AG04450 (cell line): ENCODE data around the gene CHPF. TPM values are rescaled to one million over a fixed set of nuclear protein-coding genes. Genes with fewer than 3 reads are reported as not detected.

Source experiments
- CTCF ChIA-PET: fragments of 300-600, 350-600 bp; formaldehyde crosslinking; extraction: SDS; loops from one replicate; lab custom pipeline; 2022; ENCODE audit warnings: antibody characterized with exemption, inconsistent platforms; lab: Charles Lee
- POLR2A ChIA-PET: fragments of 350-600 bp; formaldehyde crosslinking; extraction: SDS; loops from one replicate; lab custom pipeline; 2021; ENCODE audit warnings: antibody characterized with exemption, inconsistent platforms; lab: Yijun Ruan, JAX
- DNase-seq: peaks from one replicate; pipeline ENCODE4 v3.0.0-alpha.2; 2011; ENCODE audit warnings: low read depth, low spot score
- H3K27ac ChIP-seq: one replicate; pipeline ENCODE4 v1.5.1; 2012; ENCODE audit warnings: low read depth, low read length, control low read depth
- H3K27me3 ChIP-seq: one replicate; pipeline ENCODE4 v1.6.0; 2012; ENCODE audit warnings: low read length; ENCODE audit not compliant: control insufficient read depth, insufficient read depth
- H3K4me3 ChIP-seq: 2 replicates; pipeline ENCODE4 v1.5.1; 2011; ENCODE audit warnings: mild to moderate bottlenecking, low read depth, low read length, control low read depth
- H3K9me3 ChIP-seq: 2 replicates; pipeline ENCODE4 v1.5.1; 2012; ENCODE audit warnings: low read length; ENCODE audit not compliant: control insufficient read depth, insufficient read depth
- polyA plus RNA-seq: library from polyadenylated mRNA; depleted of rRNA; stranded (reverse); fragments of >200 nt; gene quantifications from 2 replicates; pipeline ENCODE4 v1.2.3, GENCODE V29; 2011
- TF ChIP-seq, protein P1 (sequence below): IDR thresholded peaks from 2 replicates; pipeline ENCODE4 v1.5.1; 2011; ENCODE audit warnings: low read depth, low read length, control low read depth, inconsistent platforms

The CHPF gene
- polyA plus RNA-seq, 1 experiment: 24.4 TPM

DNA sequence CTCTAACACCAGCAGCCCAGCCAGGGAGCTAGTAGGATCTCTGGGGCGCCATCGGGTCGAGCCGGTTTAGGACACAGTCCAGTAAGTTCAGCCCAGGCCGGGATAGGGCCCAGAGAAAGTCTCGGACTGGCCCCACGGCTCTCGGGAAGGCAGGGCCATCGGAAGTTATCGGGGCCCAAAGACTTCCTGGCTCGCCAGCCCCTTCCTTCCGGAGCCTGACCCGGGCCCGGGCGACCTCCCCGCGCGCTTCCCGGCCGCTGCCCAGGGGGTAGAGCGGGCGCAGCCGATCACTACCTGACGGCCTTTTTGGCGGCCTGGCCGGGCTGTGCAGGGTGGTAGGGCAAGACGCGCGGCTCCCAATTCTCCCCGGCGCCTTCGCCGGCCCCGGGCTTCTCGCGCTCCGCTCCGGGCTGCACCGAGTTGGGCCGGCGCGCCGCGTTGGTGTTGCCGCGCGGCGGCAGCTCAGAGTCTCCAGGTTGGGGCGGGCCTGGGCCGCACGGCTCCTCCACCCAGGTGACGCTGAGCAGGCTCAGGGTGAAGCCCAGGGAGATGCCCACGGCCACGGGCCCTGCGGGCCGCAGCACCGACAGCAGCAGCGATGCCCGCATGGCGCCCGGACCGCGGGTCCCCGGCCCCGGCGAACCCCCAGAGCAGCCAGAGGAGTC lies 546 bp downstream of the CHPF start:
- H3K4me3 ChIP-seq: peak overlapping the region; percentile 75
- TF ChIP-seq, protein P1, sequence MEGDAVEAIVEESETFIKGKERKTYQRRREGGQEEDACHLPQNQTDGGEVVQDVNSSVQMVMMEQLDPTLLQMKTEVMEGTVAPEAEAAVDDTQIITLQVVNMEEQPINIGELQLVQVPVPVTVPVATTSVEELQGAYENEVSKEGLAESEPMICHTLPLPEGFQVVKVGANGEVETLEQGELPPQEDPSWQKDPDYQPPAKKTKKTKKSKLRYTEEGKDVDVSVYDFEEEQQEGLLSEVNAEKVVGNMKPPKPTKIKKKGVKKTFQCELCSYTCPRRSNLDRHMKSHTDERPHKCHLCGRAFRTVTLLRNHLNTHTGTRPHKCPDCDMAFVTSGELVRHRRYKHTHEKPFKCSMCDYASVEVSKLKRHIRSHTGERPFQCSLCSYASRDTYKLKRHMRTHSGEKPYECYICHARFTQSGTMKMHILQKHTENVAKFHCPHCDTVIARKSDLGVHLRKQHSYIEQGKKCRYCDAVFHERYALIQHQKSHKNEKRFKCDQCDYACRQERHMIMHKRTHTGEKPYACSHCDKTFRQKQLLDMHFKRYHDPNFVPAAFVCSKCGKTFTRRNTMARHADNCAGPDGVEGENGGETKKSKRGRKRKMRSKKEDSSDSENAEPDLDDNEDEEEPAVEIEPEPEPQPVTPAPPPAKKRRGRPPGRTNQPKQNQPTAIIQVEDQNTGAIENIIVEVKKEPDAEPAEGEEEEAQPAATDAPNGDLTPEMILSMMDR: no peak
- no peaks in the 10 kb centered on the region; the same call in 1 of the 2 replicates for H3K9me3 ChIP-seq
- peak overlapping the region; percentile 78 for H3K27ac ChIP-seq
- H3K27me3 ChIP-seq: no peaks in the 10 kb centered on the region
- POLR2A ChIA-PET: interaction anchor here (1.2 to 1.6 kb wide), 4 partner anchors 9 to 55 kb away, joined by 5 to 10 read pairs (median 8); partner anchors contain the start of genes OBSL1 and STK11IP
- CTCF ChIA-PET: interaction anchor here (1.0 to 4.4 kb wide), 4 partner anchors 17 to 101 kb away, joined by 5 to 30 read pairs (median 6); no protein-coding TSS in a partner anchor
- no peak for DNase-seq

GRCh38 chr2:219541611-219542180 lies 1.9 kb downstream of the CHPF start:
- no peak for DNase-seq
- POLR2A ChIA-PET: no interaction called here

GRCh38 chr2:219540784-219541504 lies 2.7 kb downstream of the CHPF start:
- no peak for DNase-seq
- ChIA-PET POLR2A (interaction anchor here (0.5 kb wide), 1 partner anchor 21 kb away, joined by 3 read pairs; no protein-coding TSS in a partner anchor), CTCF (interaction anchor here (0.6 to 3.2 kb wide), 30 partner anchors 11 to 1157 kb away, joined by 3 to 43 read pairs (median 4); partner anchors contain the start of genes ASIC4, OBSL1 and STK11IP)
- Histone ChIP-seq H3K4me3 (no peak overlapping the region), H3K27ac (no peak overlapping the region), H3K9me3 (no peaks in the 10 kb centered on the region), H3K27me3 (no peaks in the 10 kb centered on the region)
- TF ChIP-seq, protein P1: no peak

More at GRCh38 chr2:219541611-219542180, 1.9 kb downstream of the CHPF start:
- Histone ChIP-seq H3K27ac (no peak overlapping the region), H3K9me3 (no peaks in the 10 kb centered on the region), H3K4me3 (peak overlapping the region; percentile 23; the same call in 1 of the 2 replicates), H3K27me3 (no peaks in the 10 kb centered on the region)
- CTCF ChIA-PET: interaction anchor here (0.5 to 4.4 kb wide), 35 partner anchors 11 to 1157 kb away, joined by 3 to 43 read pairs (median 4); partner anchors contain the start of genes ASIC4, OBSL1 and STK11IP
- TF ChIP-seq, protein P1: peak; percentile 83

DNA sequence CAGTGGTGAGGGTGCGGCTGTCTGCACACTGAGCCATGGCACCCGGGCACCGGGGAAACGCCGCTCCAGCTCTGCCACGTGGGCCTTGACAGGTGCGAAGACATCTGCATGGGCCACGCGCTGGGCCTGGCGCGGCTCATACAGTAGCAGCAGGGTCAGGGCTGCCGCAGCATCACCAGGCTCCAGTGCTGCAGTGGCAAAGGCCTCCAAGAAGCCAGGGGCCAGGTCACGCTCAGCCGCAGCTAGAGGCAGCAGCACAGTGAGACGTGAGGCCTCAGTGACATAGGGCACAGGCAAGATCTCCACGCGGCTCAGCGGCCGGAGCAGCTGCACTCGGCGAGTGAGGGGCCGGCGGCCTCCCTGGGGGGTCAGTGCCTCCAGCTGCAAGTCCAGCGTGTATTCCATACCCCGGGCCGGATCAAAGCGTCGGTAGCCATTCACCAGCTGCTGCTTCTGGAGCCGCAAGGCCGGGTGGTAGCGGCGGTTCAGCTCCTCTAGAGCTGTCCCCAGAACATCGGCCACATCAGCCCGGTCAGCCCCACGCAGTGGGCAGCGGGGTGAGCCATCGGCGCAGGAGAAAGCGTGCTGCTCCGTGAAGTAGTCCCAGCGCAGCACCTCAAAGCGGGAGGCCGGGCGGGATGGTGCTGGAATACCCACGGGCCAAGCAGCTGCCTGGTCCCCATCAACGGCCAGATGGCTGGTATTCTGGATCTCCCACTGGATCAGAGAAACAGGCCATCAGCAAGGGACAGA lies 3.5 kb downstream of the CHPF start:
- Histone ChIP-seq H3K27me3 (no peaks in the 10 kb centered on the region), H3K4me3 (no peak overlapping the region), H3K27ac (no peak overlapping the region), H3K9me3 (no peaks in the 10 kb centered on the region)
- TF ChIP-seq, protein P1: no peak
- ChIA-PET POLR2A (interaction anchor here (0.5 kb wide), 1 partner anchor 20 kb away, joined by 3 read pairs; no protein-coding TSS in a partner anchor), CTCF (interaction anchor here (1.3 to 3.2 kb wide), 4 partner anchors 10 to 149 kb away, joined by 12 to 43 read pairs (median 26); no protein-coding TSS in a partner anchor)
- no peak for DNase-seq
